Activated T-helper 1 cell treated with Interleukin-2 at 50 U/mL for 16 hours (primary cell): ENCODE data around the gene SMIM36.
"Not testable (repeated sequence)": the region's sequence is repeated elsewhere in the genome, so short reads cannot be mapped to it uniquely, and the experiment has no call there.

Source experiments
- DNase-seq: peaks from one replicate; pipeline ENCODE4 v3.0.0-alpha.2; 2020; ENCODE audit warnings: low read depth

Gene SMIM36

DNA sequence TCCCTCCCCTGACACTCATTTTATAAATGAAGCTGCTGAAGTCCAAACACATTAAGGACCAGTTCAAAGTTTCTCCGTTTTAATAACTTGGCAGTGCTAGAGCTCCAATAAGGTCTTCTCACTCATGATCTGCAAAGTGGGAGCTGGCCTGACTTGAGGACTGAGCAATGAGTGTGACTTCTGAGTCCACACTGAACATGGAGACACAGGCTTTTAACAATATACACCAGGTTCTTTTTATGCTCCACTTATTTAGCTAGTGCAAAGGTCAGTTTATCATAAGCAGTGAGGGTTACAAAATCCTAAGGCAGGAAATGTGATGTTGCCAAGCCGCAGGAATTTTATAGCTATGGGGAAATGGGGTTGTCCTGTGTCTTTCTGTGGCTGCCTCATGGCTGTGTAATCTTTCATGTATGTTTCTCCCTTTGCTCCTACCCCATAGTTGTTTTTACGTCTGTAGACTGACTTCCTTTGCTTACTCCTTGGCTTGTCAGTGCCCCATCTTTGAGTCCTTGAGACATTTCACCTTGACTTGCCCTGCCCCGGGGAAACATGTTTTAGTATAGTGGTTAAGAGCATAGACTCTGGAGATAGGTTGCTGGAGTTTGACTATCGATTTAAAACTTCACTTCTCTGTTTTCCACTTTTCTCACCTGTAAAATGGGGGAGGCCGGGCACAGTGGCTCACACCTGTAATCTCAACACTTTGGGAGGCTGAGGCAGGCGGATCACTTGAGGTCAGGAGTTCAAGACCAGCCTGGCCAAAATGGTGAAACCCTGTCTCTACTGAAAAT, 77.4 kb downstream of the SMIM36 start:
- DNase-seq = no peak

DNA sequence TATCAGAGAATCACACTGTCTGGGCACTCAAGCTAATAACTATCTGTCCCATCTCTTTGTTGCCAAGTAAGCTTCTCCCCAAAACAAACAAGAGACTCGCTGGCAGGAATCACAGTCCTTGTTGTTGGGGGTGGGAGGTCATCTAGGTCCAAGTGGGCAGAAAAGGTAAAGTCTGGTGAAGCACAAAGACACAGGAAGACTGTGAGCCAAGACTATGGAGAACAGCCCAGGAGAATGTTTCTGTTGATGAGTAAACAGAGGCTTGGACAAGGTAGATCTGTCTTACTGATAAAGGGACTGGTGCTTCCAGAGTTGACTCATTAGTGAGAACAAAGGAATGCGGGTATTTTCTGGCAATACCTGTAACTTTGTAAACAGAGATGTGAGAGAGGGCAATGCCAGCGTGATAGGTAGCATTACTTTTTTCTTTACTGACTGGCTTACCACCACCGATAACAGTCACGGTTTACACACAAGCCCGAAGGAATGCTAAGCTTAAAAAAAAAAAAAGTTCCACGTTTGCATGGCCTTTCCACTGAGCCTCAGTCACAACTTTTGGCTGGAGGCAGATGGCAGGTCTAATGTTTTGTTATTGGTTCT, 78.1 kb downstream of the SMIM36 start:
- DNase-seq = no peak

- no peak for DNase-seq
Measured at GRCh38 chr17:55432358-55433028, 78.8 kb downstream of the SMIM36 start.

GRCh38 chr17:55431914-55432313, 79.3 kb downstream of the SMIM36 start:
- DNase-seq = not testable (repeated sequence)

- no peak for DNase-seq
Measured at GRCh38 chr17:55430541-55431288, 80.5 kb downstream of the SMIM36 start.

GRCh38 chr17:55427587-55427882, 83.7 kb downstream of the SMIM36 start:
- no peak for DNase-seq

- no peak for DNase-seq
Measured at GRCh38 chr17:55426851-55427586, 84.2 kb downstream of the SMIM36 start.

GRCh38 chr17:55424893-55425540, 86.2 kb downstream of the SMIM36 start:
- no peak for DNase-seq

DNA sequence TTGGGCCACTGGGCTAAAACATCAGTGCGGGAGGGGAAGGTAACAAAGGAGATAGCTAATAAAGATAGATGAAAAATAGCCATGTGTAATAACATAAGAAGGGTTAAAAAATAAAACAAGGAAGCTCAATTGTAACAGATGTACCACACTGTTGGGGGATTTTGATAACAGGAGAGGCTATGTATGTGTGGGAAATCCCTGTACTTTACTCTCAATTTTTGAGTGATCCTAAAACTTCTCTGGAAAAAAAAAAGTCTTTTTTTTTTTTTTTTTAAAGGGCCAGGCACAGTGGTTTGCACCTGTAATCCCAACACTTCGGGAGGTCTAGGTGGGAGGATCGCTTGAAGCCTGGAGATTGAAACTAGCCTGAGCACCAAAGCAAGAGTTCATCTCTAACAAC, 87.7 kb downstream of the SMIM36 start:
- no peak for DNase-seq

- DNase-seq = not testable (repeated sequence)
Measured at GRCh38 chr17:55422828-55423164, 88.5 kb downstream of the SMIM36 start.

GRCh38 chr17:55421179-55421934, 89.9 kb downstream of the SMIM36 start, which contains the start of gene MMD:
TSS of gene MMD (minus strand) at chr17:55421835. CDS start at chr17:55421695, 140 bp downstream.
- peak; percentile 4 for DNase-seq

- peak; percentile 8 for DNase-seq
Measured at GRCh38 chr17:55420776-55421178, 90.5 kb downstream of the SMIM36 start.

DNA sequence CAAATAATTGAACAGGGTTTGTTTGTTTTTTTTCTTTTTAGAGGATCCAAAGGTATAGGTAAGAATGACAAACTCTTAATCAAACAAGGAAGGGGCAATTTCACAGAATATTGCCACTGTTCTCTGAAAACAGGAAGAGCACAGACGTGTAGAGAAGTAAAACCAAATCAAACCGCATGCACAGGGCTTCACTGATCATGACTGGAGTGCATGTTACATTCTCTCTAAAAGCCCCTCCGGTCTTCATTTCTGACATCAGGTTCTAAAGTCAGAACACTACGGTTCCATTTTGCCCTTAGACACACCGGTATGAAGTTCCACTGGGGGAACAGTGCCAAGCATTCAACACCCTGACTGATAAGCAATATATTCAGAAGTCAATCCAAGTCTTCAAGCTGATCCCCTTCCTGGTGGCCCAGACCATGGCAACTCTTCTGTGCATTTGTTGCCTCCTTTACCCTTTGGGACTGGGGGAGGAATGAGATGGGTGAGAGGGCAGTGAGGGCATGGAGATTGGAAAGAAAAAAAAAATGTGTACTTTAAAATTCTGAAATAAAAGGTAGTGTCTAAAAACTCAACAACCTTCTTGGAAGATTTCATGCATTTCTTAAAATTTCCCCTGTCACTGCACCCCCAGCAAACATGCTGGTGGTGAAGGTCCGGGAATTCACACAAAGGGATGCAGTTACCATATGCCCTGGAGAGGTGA, 91.0 kb downstream of the SMIM36 start:
- no peak for DNase-seq

DNA sequence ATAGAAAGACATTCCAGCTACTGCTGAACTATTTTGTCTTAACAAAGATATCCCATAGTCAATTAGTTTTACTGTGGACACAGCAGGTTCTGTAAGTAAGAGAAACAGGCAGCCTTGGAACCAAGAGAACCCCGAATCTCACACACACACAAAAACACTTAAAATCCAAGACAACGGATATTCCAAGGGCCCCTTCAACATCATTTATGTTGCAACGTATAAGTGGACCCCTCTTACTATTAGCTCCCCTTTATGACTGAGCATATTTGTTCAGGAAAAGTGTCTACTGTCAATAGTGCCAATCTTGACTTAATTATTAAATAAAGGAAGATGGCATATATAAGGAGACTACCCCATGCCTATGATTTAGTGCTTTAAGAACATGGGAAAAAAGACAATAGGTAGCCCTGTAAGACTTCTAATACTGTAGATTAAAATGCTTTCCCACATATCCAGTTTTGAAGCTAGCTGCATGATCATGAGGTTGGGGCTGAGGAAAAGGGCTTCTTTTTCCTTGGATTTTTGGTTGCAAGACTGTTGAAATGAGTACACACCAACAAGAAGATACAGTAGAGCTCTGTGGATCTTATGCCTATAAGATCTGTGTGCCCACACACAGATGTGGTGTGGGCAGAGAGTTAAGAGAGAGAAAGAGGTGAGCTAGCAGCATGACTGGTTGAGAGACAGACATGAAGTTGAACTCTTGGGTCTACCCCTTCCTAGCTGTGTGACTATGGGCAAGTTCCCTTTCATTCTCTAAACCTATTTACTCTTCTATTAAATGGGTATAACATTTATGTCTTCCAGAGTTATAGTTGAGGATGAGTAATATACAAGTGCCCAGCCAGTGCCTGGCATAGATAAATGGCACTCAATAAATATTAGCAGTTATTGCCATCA, 92.6 kb downstream of the SMIM36 start:
- no peak for DNase-seq

GRCh38 chr17:55417411-55418268, 93.6 kb downstream of the SMIM36 start:
- no peak for DNase-seq

GRCh38 chr17:55416470-55417052, 94.7 kb downstream of the SMIM36 start:
- no peak for DNase-seq

DNA sequence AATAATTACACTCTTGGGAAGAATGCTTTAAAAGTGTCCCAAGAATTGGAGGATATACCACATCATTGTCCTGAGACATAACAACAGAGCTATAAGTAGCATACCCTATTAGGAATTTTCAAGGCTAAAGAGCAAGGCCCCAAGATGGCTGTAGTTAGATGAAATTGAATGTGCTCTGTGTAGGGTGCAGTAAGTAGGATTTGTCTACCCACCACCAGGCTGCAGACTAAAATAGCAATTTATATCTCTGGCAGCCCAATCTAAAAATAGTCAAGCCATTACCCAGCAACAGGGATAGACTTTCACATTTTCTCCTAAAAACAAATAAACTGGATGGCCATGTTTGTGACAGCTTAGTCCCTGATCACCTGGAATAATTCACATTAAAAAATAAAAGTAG, 95.3 kb downstream of the SMIM36 start:
- no peak for DNase-seq

GRCh38 chr17:55414983-55415382, 96.3 kb downstream of the SMIM36 start:
- DNase-seq = no peak
